GM23338 (cell line): ENCODE results near the gene AGXT. TPM values are rescaled to one million over a fixed set of nuclear protein-coding genes. Genes with fewer than 3 reads are reported as not detected.
A peak's percentile ranks its signal among the peaks of the same experiment; 100 is the strongest.

ENCODE experiments used
- ATAC-seq: fragments of 200-7000 bp; cut with Tn5 transposase; 3 replicates; pipeline ENCODE4 v1.9.1; 2020
- DNase-seq: peaks from one replicate; pipeline ENCODE4 v3.0.0-alpha.2; 2015; ENCODE audit warnings: low spot score
- H2AFZ ChIP-seq: fragments of 200-600 bp; sonication (generic); 2 replicates; pipeline ENCODE4 v1.8.0; 2016; ENCODE audit warnings: antibody characterized with exemption, mild to moderate bottlenecking, moderate library complexity
- H3F3A ChIP-seq: fragments of 200-600 bp; sonication (generic); replicated peaks from 2 replicates; pipeline ENCODE4 v1.8.0; 2017; ENCODE audit warnings: antibody characterized with exemption, mixed run types, low read depth
- H3K27ac ChIP-seq: fragments of 200-600 bp; sonication (generic); 2 replicates; pipeline ENCODE4 v1.6.1; 2016; ENCODE audit warnings: low read depth
- H3K27me3 ChIP-seq: fragments of 200-600 bp; sonication (generic); 2 replicates; pipeline ENCODE4 v1.8.0; 2016; ENCODE audit warnings: mild to moderate bottlenecking, mixed run types, moderate library complexity; ENCODE audit not compliant: insufficient read depth
- H3K36me3 ChIP-seq: fragments of 200-600 bp; sonication (generic); 2 replicates; pipeline ENCODE4 v1.8.0; 2016; ENCODE audit warnings: mild to moderate bottlenecking; ENCODE audit not compliant: insufficient read depth
- H3K4me1 ChIP-seq: fragments of 200-600 bp; sonication (generic); 2 replicates; pipeline ENCODE4 v1.8.0; 2016; ENCODE audit warnings: mild to moderate bottlenecking, moderate library complexity; ENCODE audit not compliant: insufficient read depth
- H3K4me2 ChIP-seq: fragments of 200-600 bp; sonication (generic); 2 replicates; pipeline ENCODE4 v1.7.1; 2017; ENCODE audit warnings: mixed run types
- H3K4me3 ChIP-seq: fragments of 200-600 bp; sonication (generic); 2 replicates; pipeline ENCODE4 v1.6.1; 2016; ENCODE audit warnings: mixed run types
- H3K79me2 ChIP-seq: fragments of 200-600 bp; sonication (generic); replicated peaks from 2 replicates; pipeline ENCODE4 v1.8.0; 2017; ENCODE audit warnings: mild to moderate bottlenecking; ENCODE audit not compliant: insufficient read depth
- H3K9me2 ChIP-seq: fragments of 200-600 bp; sonication (generic); 2 replicates; pipeline ENCODE4 v1.8.0; 2017; ENCODE audit not compliant: insufficient read depth
- H4K20me1 ChIP-seq: fragments of 200-600 bp; sonication (generic); replicated peaks from 2 replicates; pipeline ENCODE4 v1.8.0; 2017; ENCODE audit warnings: mild to moderate bottlenecking; ENCODE audit not compliant: insufficient read depth
- H3K27ac Mint-ChIP-seq: 2 replicates; pipeline ENCODE4 v1.8.0; 2020; ENCODE audit warnings: inconsistent platforms, mild to moderate bottlenecking, moderate library complexity, mixed read lengths
- H3K27me3 Mint-ChIP-seq: 3 replicates; pipeline ENCODE4 v1.8.0; 2022; ENCODE audit warnings: low read depth, mild to moderate bottlenecking, moderate library complexity, mixed read lengths, inconsistent platforms; ENCODE audit not compliant: insufficient read depth, poor library complexity
- H3K36me3 Mint-ChIP-seq: 3 replicates; pipeline ENCODE4 v1.8.0; 2021; ENCODE audit warnings: low read depth, mild to moderate bottlenecking, inconsistent platforms, moderate library complexity, mixed read lengths
- H3K4me1 Mint-ChIP-seq: 3 replicates; pipeline ENCODE4 v1.8.0; 2020; ENCODE audit warnings: mild to moderate bottlenecking, inconsistent platforms, mixed read lengths
- H3K4me3 Mint-ChIP-seq: 3 replicates; pipeline ENCODE4 v1.8.0; 2021; ENCODE audit warnings: moderate library complexity, mild to moderate bottlenecking, inconsistent platforms, mixed read lengths
- H3K9me3 Mint-ChIP-seq: 3 replicates; pipeline ENCODE4 v1.8.0; 2020; ENCODE audit warnings: moderate library complexity, mild to moderate bottlenecking, inconsistent platforms, mixed read lengths
- CREB1 ChIP-seq: fragments of 250-450 bp; sonication (Bioruptor Pico); IDR thresholded peaks from 2 replicates; pipeline ENCODE4 v1.5.0; 2020; ENCODE audit warnings: low read depth, mild to moderate bottlenecking, moderate library complexity
- EZH2 ChIP-seq: fragments of 200-600 bp; sonication (generic); IDR thresholded peaks from one replicate; pipeline ENCODE4 v1.8.0; 2017; ENCODE audit warnings: antibody characterized with exemption, mild to moderate bottlenecking, low read depth; ENCODE audit not compliant: unreplicated experiment
- EZH2phosphoT487 ChIP-seq: fragments of 200-600 bp; sonication (generic); IDR thresholded peaks from one replicate; pipeline ENCODE4 v1.8.1; 2018; ENCODE audit warnings: antibody characterized with exemption; ENCODE audit not compliant: unreplicated experiment
- JUNB ChIP-seq: IDR thresholded peaks from one replicate; pipeline ENCODE4 v1.6.1; 2016; ENCODE audit warnings: antibody characterized with exemption; ENCODE audit not compliant: unreplicated experiment
- NANOG ChIP-seq: IDR thresholded peaks from 2 replicates; pipeline ENCODE4 v1.6.1; 2016; ENCODE audit warnings: antibody characterized with exemption, borderline replicate concordance
- POLR2AphosphoS5 ChIP-seq: IDR thresholded peaks from 2 replicates; pipeline ENCODE4 v1.6.1; 2016; ENCODE audit warnings: antibody characterized with exemption, low read depth
- STAT1 ChIP-seq: IDR thresholded peaks from one replicate; pipeline ENCODE4 v1.6.1; 2016; ENCODE audit warnings: antibody characterized with exemption; ENCODE audit not compliant: unreplicated experiment
- ZNF114 ChIP-seq: fragments of 250-450 bp; sonication (Bioruptor Pico); IDR thresholded peaks from 2 replicates; pipeline ENCODE4 v1.5.0; 2020; ENCODE audit warnings: mild to moderate bottlenecking, moderate library complexity
- ZNF331 ChIP-seq: fragments of 250-450 bp; sonication (Bioruptor Pico); IDR thresholded peaks from 2 replicates; pipeline ENCODE4 v1.5.0; 2020; ENCODE audit warnings: low read depth, mild to moderate bottlenecking, moderate library complexity
- polyA plus RNA-seq: library from polyadenylated mRNA; unstranded; fragments of >200 nt; fragmentation: Nextera tagmentation; extraction: Ambion mirVana; gene quantifications from 2 replicates; pipeline ENCODE4 v1.2.1, GENCODE V29; 2016
- total RNA-seq: library from RNA; depleted of rRNA; stranded (reverse); fragments of >200 nt; shearing (Covaris generic); gene quantifications from 2 replicates; pipeline ENCODE4 v1.2.3, GENCODE V29; 2014
- TF ChIP-seq, protein P1 (sequence below): IDR thresholded peaks from one replicate; pipeline ENCODE4 v1.6.1; 2018; ENCODE audit warnings: antibody characterized with exemption; ENCODE audit not compliant: unreplicated experiment
- TF ChIP-seq, protein P2 (sequence below): IDR thresholded peaks from 2 replicates; pipeline ENCODE4 v1.6.1; 2016; ENCODE audit warnings: antibody characterized with exemption
- TF ChIP-seq, protein P3 (sequence below): fragments of 250-450 bp; sonication (Bioruptor Pico); IDR thresholded peaks from 2 replicates; pipeline ENCODE4 v1.5.0; 2020; ENCODE audit warnings: mild to moderate bottlenecking, moderate library complexity
- TF ChIP-seq, protein P4 (sequence below), 2 experiments: fragments of 200-600 bp in 1 of 2; sonication (generic) in 1 of 2; conservative IDR thresholded peaks; 2 replicates each; pipeline versions ENCODE4 v1.5.1 to v1.6.1; 2016 to 2017; ENCODE audit warnings: antibody characterized with exemption in 2 of 2, low read depth in 2 of 2, mild to moderate bottlenecking in 2 of 2, moderate library complexity in 1 of 2

The AGXT gene
- total and polyA plus RNA-seq, 2 experiments from 2014 or later, result not detected

DNA sequence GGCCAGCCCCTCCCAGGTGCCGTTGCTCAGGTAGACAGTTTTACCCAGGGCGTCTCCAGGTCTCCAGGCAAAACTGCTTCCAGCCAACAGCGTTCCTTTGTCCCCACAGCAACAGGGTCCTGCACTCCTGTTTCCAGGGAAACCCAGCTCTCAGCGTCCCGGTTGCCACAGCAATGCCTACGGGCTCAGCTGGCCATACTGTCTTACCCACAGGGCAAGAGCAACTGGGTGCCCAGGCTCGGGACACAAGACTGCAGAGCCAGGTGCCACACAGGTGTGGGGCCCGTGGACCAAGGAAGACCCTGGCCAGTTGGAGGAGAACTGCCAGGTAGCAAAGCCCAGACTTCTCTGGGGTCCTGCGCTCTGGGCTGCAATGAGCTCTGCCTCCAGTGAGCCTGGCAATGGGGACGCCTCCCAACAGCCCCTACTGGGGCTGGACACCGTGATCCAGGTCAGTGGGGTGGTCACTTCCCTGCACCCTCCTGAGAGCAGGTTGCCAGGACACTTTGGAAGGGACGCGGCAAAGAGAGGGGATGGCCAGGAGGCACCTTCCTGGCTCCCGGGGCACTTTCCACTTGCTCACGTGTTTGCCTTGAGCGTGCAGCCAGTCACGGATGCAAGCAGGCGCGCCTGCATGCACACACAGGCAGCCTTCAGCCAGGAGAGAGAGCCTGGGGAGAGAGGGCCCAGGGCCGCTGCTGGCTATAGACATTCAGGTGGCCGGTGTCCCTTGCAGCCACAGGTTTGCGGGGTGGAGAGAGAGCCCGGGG is 37.7 kb downstream of the AGXT start, which contains the start of gene CROCC2:
Gene CROCC2 (plus strand): TSS at position 196 of the 770 bp plus-strand sequence. CDS start 178 bp downstream, at position 374.
- Histone ChIP-seq H2AFZ (no peak within 1 kb of the TSS), H3K27ac (no peak within 1 kb of the TSS), H4K20me1 (no peaks in the 10 kb centered on the region), H3K4me1 (no peaks in the 10 kb centered on the region), H3K36me3 (no peaks in the 10 kb centered on the region), H3K4me2 (no peak within 1 kb of the TSS), H3K27me3 (no peaks in the 10 kb centered on the region), H3F3A (no peaks in the 10 kb centered on the region), H3K79me2 (no peaks in the 10 kb centered on the region), H3K9me2 (no peaks in the 10 kb centered on the region), H3K4me3 (no peak within 1 kb of the TSS)
- Mint-ChIP-seq H3K27me3 (peaks cover 3% of the 10 kb centered on the region), H3K9me3 (peaks cover 7% of the 10 kb centered on the region; the same call in 1 of the 3 replicates), H3K4me3 (no peak within 1 kb of the TSS), H3K36me3 (no peaks in the 10 kb centered on the region), H3K27ac (no peak within 1 kb of the TSS), H3K4me1 (no peaks in the 10 kb centered on the region)
- DNase-seq (no peak), ATAC-seq (peak; percentile 18; the same call in 2 of the 3 replicates)
- TF ChIP-seq, protein P1, sequence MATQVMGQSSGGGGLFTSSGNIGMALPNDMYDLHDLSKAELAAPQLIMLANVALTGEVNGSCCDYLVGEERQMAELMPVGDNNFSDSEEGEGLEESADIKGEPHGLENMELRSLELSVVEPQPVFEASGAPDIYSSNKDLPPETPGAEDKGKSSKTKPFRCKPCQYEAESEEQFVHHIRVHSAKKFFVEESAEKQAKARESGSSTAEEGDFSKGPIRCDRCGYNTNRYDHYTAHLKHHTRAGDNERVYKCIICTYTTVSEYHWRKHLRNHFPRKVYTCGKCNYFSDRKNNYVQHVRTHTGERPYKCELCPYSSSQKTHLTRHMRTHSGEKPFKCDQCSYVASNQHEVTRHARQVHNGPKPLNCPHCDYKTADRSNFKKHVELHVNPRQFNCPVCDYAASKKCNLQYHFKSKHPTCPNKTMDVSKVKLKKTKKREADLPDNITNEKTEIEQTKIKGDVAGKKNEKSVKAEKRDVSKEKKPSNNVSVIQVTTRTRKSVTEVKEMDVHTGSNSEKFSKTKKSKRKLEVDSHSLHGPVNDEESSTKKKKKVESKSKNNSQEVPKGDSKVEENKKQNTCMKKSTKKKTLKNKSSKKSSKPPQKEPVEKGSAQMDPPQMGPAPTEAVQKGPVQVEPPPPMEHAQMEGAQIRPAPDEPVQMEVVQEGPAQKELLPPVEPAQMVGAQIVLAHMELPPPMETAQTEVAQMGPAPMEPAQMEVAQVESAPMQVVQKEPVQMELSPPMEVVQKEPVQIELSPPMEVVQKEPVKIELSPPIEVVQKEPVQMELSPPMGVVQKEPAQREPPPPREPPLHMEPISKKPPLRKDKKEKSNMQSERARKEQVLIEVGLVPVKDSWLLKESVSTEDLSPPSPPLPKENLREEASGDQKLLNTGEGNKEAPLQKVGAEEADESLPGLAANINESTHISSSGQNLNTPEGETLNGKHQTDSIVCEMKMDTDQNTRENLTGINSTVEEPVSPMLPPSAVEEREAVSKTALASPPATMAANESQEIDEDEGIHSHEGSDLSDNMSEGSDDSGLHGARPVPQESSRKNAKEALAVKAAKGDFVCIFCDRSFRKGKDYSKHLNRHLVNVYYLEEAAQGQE, result no peak
- no peak for TF ChIP-seq CREB1 (CRISPR knock-in tag)
- TF ChIP-seq, protein P2, sequence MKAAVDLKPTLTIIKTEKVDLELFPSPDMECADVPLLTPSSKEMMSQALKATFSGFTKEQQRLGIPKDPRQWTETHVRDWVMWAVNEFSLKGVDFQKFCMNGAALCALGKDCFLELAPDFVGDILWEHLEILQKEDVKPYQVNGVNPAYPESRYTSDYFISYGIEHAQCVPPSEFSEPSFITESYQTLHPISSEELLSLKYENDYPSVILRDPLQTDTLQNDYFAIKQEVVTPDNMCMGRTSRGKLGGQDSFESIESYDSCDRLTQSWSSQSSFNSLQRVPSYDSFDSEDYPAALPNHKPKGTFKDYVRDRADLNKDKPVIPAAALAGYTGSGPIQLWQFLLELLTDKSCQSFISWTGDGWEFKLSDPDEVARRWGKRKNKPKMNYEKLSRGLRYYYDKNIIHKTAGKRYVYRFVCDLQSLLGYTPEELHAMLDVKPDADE, result no peak
- no peak for TF ChIP-seq POLR2AphosphoS5
- no peak for TF ChIP-seq STAT1
- no peak for TF ChIP-seq NANOG
- no peak for TF ChIP-seq ZNF114
- no peak for TF ChIP-seq ZNF331 (CRISPR knock-in tag)
- no peak for TF ChIP-seq EZH2
- TF ChIP-seq, protein P3, sequence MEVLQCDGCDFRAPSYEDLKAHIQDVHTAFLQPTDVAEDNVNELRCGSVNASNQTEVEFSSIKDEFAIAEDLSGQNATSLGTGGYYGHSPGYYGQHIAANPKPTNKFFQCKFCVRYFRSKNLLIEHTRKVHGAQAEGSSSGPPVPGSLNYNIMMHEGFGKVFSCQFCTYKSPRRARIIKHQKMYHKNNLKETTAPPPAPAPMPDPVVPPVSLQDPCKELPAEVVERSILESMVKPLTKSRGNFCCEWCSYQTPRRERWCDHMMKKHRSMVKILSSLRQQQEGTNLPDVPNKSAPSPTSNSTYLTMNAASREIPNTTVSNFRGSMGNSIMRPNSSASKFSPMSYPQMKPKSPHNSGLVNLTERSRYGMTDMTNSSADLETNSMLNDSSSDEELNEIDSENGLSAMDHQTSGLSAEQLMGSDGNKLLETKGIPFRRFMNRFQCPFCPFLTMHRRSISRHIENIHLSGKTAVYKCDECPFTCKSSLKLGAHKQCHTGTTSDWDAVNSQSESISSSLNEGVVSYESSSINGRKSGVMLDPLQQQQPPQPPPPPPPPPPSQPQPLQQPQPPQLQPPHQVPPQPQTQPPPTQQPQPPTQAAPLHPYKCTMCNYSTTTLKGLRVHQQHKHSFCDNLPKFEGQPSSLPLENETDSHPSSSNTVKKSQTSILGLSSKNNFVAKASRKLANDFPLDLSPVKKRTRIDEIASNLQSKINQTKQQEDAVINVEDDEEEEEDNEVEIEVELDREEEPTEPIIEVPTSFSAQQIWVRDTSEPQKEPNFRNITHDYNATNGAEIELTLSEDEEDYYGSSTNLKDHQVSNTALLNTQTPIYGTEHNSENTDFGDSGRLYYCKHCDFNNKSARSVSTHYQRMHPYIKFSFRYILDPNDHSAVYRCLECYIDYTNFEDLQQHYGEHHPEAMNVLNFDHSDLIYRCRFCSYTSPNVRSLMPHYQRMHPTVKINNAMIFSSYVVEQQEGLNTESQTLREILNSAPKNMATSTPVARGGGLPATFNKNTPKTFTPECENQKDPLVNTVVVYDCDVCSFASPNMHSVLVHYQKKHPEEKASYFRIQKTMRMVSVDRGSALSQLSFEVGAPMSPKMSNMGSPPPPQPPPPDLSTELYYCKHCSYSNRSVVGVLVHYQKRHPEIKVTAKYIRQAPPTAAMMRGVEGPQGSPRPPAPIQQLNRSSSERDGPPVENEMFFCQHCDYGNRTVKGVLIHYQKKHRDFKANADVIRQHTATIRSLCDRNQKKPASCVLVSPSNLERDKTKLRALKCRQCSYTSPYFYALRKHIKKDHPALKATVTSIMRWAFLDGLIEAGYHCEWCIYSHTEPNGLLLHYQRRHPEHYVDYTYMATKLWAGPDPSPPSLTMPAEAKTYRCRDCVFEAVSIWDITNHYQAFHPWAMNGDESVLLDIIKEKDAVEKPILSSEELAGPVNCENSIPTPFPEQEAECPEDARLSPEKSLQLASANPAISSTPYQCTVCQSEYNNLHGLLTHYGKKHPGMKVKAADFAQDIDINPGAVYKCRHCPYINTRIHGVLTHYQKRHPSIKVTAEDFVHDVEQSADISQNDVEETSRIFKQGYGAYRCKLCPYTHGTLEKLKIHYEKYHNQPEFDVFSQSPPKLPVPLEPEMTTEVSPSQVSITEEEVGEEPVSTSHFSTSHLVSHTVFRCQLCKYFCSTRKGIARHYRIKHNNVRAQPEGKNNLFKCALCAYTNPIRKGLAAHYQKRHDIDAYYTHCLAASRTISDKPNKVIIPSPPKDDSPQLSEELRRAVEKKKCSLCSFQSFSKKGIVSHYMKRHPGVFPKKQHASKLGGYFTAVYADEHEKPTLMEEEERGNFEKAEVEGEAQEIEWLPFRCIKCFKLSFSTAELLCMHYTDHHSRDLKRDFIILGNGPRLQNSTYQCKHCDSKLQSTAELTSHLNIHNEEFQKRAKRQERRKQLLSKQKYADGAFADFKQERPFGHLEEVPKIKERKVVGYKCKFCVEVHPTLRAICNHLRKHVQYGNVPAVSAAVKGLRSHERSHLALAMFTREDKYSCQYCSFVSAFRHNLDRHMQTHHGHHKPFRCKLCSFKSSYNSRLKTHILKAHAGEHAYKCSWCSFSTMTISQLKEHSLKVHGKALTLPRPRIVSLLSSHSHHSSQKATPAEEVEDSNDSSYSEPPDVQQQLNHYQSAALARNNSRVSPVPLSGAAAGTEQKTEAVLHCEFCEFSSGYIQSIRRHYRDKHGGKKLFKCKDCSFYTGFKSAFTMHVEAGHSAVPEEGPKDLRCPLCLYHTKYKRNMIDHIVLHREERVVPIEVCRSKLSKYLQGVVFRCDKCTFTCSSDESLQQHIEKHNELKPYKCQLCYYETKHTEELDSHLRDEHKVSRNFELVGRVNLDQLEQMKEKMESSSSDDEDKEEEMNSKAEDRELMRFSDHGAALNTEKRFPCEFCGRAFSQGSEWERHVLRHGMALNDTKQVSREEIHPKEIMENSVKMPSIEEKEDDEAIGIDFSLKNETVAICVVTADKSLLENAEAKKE (CRISPR knock-in tag), result no peak
- TF ChIP-seq, protein P4, sequence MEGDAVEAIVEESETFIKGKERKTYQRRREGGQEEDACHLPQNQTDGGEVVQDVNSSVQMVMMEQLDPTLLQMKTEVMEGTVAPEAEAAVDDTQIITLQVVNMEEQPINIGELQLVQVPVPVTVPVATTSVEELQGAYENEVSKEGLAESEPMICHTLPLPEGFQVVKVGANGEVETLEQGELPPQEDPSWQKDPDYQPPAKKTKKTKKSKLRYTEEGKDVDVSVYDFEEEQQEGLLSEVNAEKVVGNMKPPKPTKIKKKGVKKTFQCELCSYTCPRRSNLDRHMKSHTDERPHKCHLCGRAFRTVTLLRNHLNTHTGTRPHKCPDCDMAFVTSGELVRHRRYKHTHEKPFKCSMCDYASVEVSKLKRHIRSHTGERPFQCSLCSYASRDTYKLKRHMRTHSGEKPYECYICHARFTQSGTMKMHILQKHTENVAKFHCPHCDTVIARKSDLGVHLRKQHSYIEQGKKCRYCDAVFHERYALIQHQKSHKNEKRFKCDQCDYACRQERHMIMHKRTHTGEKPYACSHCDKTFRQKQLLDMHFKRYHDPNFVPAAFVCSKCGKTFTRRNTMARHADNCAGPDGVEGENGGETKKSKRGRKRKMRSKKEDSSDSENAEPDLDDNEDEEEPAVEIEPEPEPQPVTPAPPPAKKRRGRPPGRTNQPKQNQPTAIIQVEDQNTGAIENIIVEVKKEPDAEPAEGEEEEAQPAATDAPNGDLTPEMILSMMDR (conservative IDR thresholded peaks at IDR 0.05; ENCODE audit: low read depth in 2 of 2), result no peak
- TF ChIP-seq JUNB, result no peak
- no peak for TF ChIP-seq EZH2phosphoT487
